Transverse colon (tissue), 4 donors: ENCODE results near the gene MTHFD2L.

Experiments used
- POLR2AphosphoS5 ChIP-seq, 3 donors: sonication (generic); formaldehyde crosslinking; IDR thresholded peaks; one replicate each; pipeline ENCODE4 v1.6.1; 2016; ENCODE audit warnings: antibody characterized with exemption in 3 of 3
- TF ChIP-seq, protein P1 (sequence below), 5 experiments: fragments of 200-600 bp in 3 of 5; fragments of 450-650 bp in 2 of 5; sonication (generic) in 3 of 5; IDR thresholded peaks; 1 replicate in 2 of 5; 2 replicates in 3 of 5; pipeline ENCODE4 v1.5.1; 2016 to 2017; ENCODE audit warnings: antibody characterized with exemption in 5 of 5, inconsistent platforms in 3 of 5, mild to moderate bottlenecking in 2 of 5, moderate library complexity in 1 of 5

GRCh38 chr4:74283614-74284013 is 125.7 kb downstream of the MTHFD2L start:
- TF ChIP-seq POLR2AphosphoS5 (IDR thresholded peaks at IDR 0.05): no peak
- TF ChIP-seq, protein P1, sequence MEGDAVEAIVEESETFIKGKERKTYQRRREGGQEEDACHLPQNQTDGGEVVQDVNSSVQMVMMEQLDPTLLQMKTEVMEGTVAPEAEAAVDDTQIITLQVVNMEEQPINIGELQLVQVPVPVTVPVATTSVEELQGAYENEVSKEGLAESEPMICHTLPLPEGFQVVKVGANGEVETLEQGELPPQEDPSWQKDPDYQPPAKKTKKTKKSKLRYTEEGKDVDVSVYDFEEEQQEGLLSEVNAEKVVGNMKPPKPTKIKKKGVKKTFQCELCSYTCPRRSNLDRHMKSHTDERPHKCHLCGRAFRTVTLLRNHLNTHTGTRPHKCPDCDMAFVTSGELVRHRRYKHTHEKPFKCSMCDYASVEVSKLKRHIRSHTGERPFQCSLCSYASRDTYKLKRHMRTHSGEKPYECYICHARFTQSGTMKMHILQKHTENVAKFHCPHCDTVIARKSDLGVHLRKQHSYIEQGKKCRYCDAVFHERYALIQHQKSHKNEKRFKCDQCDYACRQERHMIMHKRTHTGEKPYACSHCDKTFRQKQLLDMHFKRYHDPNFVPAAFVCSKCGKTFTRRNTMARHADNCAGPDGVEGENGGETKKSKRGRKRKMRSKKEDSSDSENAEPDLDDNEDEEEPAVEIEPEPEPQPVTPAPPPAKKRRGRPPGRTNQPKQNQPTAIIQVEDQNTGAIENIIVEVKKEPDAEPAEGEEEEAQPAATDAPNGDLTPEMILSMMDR (IDR thresholded peaks at IDR 0.05): no peak
